HCT116 (cell line): ENCODE data around the gene ELMOD3. TPM values are rescaled to one million over a fixed set of nuclear protein-coding genes. Genes with fewer than 3 reads are reported as not detected.

Experiments
- ATAC-seq: fragments of 200-7000 bp; cut with Tn5 transposase; 2 replicates; pipeline ENCODE4 v1.9.1; 2020; ENCODE audit warnings: mild to moderate bottlenecking, moderate library complexity
- BruUV-seq: library from RNA; stranded (reverse); fragments of 400-500 nt; replicated peaks from 2 replicates; lab custom pipeline; 2021; lab: Mats Ljungman, UMichigan
- CTCF ChIA-PET: fragments of 300-600 bp; sonication (Branson Sonifier 250); formaldehyde crosslinking; loops from one replicate; lab custom pipeline; 2021; ENCODE audit warnings: antibody characterized with exemption; lab: Charles Lee
- POLR2A ChIA-PET: fragments of 300-600, 350-600 bp; sonication (Branson Sonifier 250); formaldehyde crosslinking; loops from one replicate; lab custom pipeline; 2021; ENCODE audit warnings: antibody characterized with exemption; lab: Charles Lee
- RAD21 ChIA-PET, 2 experiments: fragments of 300-600 bp; sonication (Branson Sonifier 250); formaldehyde crosslinking; loops; one replicate each; lab custom pipeline; 2023; ENCODE audit warnings: low total read pairs in 2 of 2; ENCODE audit not compliant: uncharacterized antibody in 2 of 2, unreplicated experiment in 2 of 2, low non-redundant PET in 1 of 2; lab: Charles Lee
- DNase-seq: peaks from one replicate; pipeline ENCODE4 v3.0.0-alpha.2; 2010; ENCODE audit warnings: low read depth, low spot score
- H2AFZ ChIP-seq: fragments of 200-600 bp; shearing (Covaris generic), sonication (generic); 2 replicates; pipeline ENCODE4 v1.6.1; 2017; ENCODE audit warnings: low read depth, mixed run types, mixed read lengths, antibody characterized with exemption, low read length; ENCODE audit not compliant: poor library complexity, severe bottlenecking
- H3K27ac ChIP-seq: 2 replicates; pipeline ENCODE4 v1.5.1; 2012; ENCODE audit warnings: low read depth, low read length
- H3K27me3 ChIP-seq: fragments of 200-600 bp; sonication (generic); 2 replicates; pipeline ENCODE4 v1.6.1; 2016; ENCODE audit warnings: mixed run types, low read length, mixed read lengths; ENCODE audit not compliant: insufficient read depth
- H3K36me3 ChIP-seq, 2 experiments: fragments of 200-500 bp in 1 of 2; fragments of 200-600 bp in 1 of 2; sonication (Bioruptor generic) in 1 of 2; sonication (generic) in 1 of 2; 2 replicates each; pipeline versions ENCODE4 v1.5.1 to v1.6.1; 2014 to 2016; ENCODE audit warnings: low read length in 2 of 2, inconsistent platforms in 1 of 2, mixed read lengths in 1 of 2, mixed run types in 1 of 2; ENCODE audit not compliant: insufficient read depth in 2 of 2, control insufficient read depth in 1 of 2
- H3K4me1 ChIP-seq, 2 experiments: fragments of 200-600 bp in 1 of 2; sonication (generic) in 1 of 2; 2 replicates each; pipeline versions ENCODE4 v1.5.1 to v1.6.1; 2012 to 2017; ENCODE audit warnings: low read length in 2 of 2, inconsistent platforms in 1 of 2, mild to moderate bottlenecking in 1 of 2, mixed read lengths in 1 of 2, mixed run types in 1 of 2, moderate library complexity in 1 of 2; ENCODE audit not compliant: insufficient read depth in 2 of 2, control insufficient read depth in 1 of 2
- H3K4me2 ChIP-seq: fragments of 200-600 bp; sonication (generic); 2 replicates; pipeline ENCODE4 v1.6.1; 2017; ENCODE audit warnings: mixed run types, low read length, mixed read lengths
- H3K4me3 ChIP-seq, 2 experiments: fragments of 200-600 bp in 1 of 2; sonication (generic) in 1 of 2; replicated peaks in 1 of 2; 2 replicates each; pipeline ENCODE4 v1.5.1; 2011 to 2016; ENCODE audit warnings: low read length in 2 of 2, control low read depth in 1 of 2, low read depth in 1 of 2, mild to moderate bottlenecking in 1 of 2, mixed read lengths in 1 of 2, mixed run types in 1 of 2
- H3K79me2 ChIP-seq: fragments of 200-600 bp; sonication (generic); 2 replicates; pipeline ENCODE4 v1.6.1; 2017; ENCODE audit warnings: mild to moderate bottlenecking, mixed run types, low read length, moderate library complexity, mixed read lengths; ENCODE audit not compliant: insufficient read depth
- H3K9ac ChIP-seq: fragments of 200-600 bp; sonication (generic); 2 replicates; pipeline ENCODE4 v1.6.1; 2016; ENCODE audit warnings: low read length, mixed read lengths
- H3K9me2 ChIP-seq: fragments of 200-600 bp; sonication (generic), shearing (Covaris generic); 2 replicates; pipeline ENCODE4 v1.6.1; 2017; ENCODE audit warnings: mixed run types, mild to moderate bottlenecking, moderate library complexity; ENCODE audit not compliant: insufficient read depth
- H3K9me3 ChIP-seq, 2 experiments: fragments of 200-500 bp in 1 of 2; fragments of 200-600 bp in 1 of 2; sonication (Bioruptor generic) in 1 of 2; sonication (generic) in 1 of 2; 2 replicates each; pipeline ENCODE4 v1.6.1; 2014 to 2017; ENCODE audit warnings: low read length in 2 of 2, mixed read lengths in 2 of 2, inconsistent platforms in 1 of 2, low read depth in 1 of 2, mild to moderate bottlenecking in 1 of 2, mixed run types in 1 of 2, moderate library complexity in 1 of 2; ENCODE audit not compliant: control insufficient read depth in 1 of 2, insufficient read depth in 1 of 2
- H4K20me1 ChIP-seq: fragments of 200-600 bp; sonication (generic), shearing (Covaris generic); 2 replicates; pipeline ENCODE4 v1.6.1; 2017; ENCODE audit warnings: mixed run types, mild to moderate bottlenecking, moderate library complexity; ENCODE audit not compliant: insufficient read depth
- CBX3 ChIP-seq: IDR thresholded peaks from 2 replicates; pipeline ENCODE4 v1.6.1; 2012; ENCODE audit warnings: low read depth
- CEBPB ChIP-seq: IDR thresholded peaks from 2 replicates; pipeline ENCODE4 v1.6.1; 2012; ENCODE audit warnings: low read depth
- CTCF ChIP-seq, 3 experiments: fragments of 200-600 bp in 1 of 3; sonication (generic) in 1 of 3; IDR thresholded peaks in 2 of 3; conservative IDR thresholded peaks in 1 of 3; 2 replicates each; pipeline ENCODE4 v1.5.1; 2012 to 2017; ENCODE audit warnings: low read depth in 2 of 3, low read length in 2 of 3, antibody characterized with exemption in 1 of 3, borderline replicate concordance in 1 of 3, control low read depth in 1 of 3, mild to moderate bottlenecking in 1 of 3, mixed read lengths in 1 of 3, mixed run types in 1 of 3, moderate library complexity in 1 of 3; ENCODE audit not compliant: insufficient read depth in 1 of 3
- EGR1 ChIP-seq: IDR thresholded peaks from 2 replicates; pipeline ENCODE4 v1.6.1; 2012; ENCODE audit warnings: low read depth
- EZH2 ChIP-seq: fragments of 200-600 bp; sonication (generic); IDR thresholded peaks from 2 replicates; pipeline ENCODE4 v1.6.1; 2017; ENCODE audit warnings: antibody characterized with exemption, mixed run types
- FOSL1 ChIP-seq: IDR thresholded peaks from 2 replicates; pipeline ENCODE4 v1.6.1; 2012; ENCODE audit warnings: low read depth
- JUND ChIP-seq: IDR thresholded peaks from 2 replicates; pipeline ENCODE4 v1.6.1; 2012
- MAX ChIP-seq: IDR thresholded peaks from 2 replicates; pipeline ENCODE4 v1.6.1; 2012
- POLR2AphosphoS5 ChIP-seq: IDR thresholded peaks from 2 replicates; pipeline ENCODE4 v1.6.1; 2011; ENCODE audit warnings: mild to moderate bottlenecking, low read depth, low read length, moderate library complexity
- SIN3A ChIP-seq: IDR thresholded peaks from 2 replicates; pipeline ENCODE4 v1.6.1; 2012; ENCODE audit warnings: low read depth
- SP1 ChIP-seq: IDR thresholded peaks from 2 replicates; pipeline ENCODE4 v1.6.1; 2012; ENCODE audit warnings: low read depth
- SRF ChIP-seq: IDR thresholded peaks from 2 replicates; pipeline ENCODE4 v1.6.1; 2012; ENCODE audit warnings: low read depth
- TCF7L2 ChIP-seq: IDR thresholded peaks from 2 replicates; pipeline ENCODE4 v1.7.0; 2011; ENCODE audit warnings: borderline replicate concordance, inconsistent platforms; ENCODE audit not compliant: insufficient read depth, insufficient read length; ENCODE audit errors: extremely low read depth
- YY1 ChIP-seq: IDR thresholded peaks from 2 replicates; pipeline ENCODE4 v1.6.1; 2011; ENCODE audit warnings: low read length, low read depth, moderate library complexity, mild to moderate bottlenecking; ENCODE audit not compliant: insufficient replicate concordance; ENCODE audit errors: extremely low read depth
- ZBTB33 ChIP-seq: IDR thresholded peaks from 2 replicates; pipeline ENCODE4 v1.6.1; 2011; ENCODE audit warnings: mild to moderate bottlenecking, low read length, moderate library complexity; ENCODE audit not compliant: insufficient replicate concordance; ENCODE audit errors: extremely low read depth
- ZFX ChIP-seq: fragments of 450-650 bp; IDR thresholded peaks from 2 replicates; pipeline ENCODE4 v1.6.1; 2017
- ZNF274 ChIP-seq: fragments of 200-500 bp; sonication (Bioruptor generic); IDR thresholded peaks from 2 replicates; pipeline ENCODE4 v1.6.1; 2014; ENCODE audit warnings: mild to moderate bottlenecking, low read depth, low read length, inconsistent platforms
- intact Hi-C: fragments of 100-400 bp; cut with micrococcal nuclease; formaldehyde crosslinking; loops from 2 replicates; pipeline ENCODE4 v1.10.0; 2022
- total RNA-seq: library from RNA; stranded (reverse); gene quantifications from one replicate; pipeline ENCODE4 v1.2.1, GENCODE V29; 2021; ENCODE audit not compliant: unreplicated experiment
- TF ChIP-seq, protein P1 (sequence below): IDR thresholded peaks from 2 replicates; pipeline ENCODE4 v1.6.1; 2012; ENCODE audit warnings: low read depth
- TF ChIP-seq, protein P2 (sequence below): IDR thresholded peaks from 2 replicates; pipeline ENCODE4 v1.6.1; 2012

ELMOD3 gene
- total RNA-seq, 1 experiment from 2014 or later, result 9.2 TPM

- ATAC-seq, result no peak
- no peak overlapping the region for H3K27ac ChIP-seq
- TF ChIP-seq JUND, result no peak
- TF ChIP-seq SIN3A, result no peak
- TF ChIP-seq TCF7L2, result no peak
- TF ChIP-seq POLR2AphosphoS5, result no peak
- TF ChIP-seq SP1, result no peak
- TF ChIP-seq ZBTB33, result no peak
- TF ChIP-seq, protein P1, sequence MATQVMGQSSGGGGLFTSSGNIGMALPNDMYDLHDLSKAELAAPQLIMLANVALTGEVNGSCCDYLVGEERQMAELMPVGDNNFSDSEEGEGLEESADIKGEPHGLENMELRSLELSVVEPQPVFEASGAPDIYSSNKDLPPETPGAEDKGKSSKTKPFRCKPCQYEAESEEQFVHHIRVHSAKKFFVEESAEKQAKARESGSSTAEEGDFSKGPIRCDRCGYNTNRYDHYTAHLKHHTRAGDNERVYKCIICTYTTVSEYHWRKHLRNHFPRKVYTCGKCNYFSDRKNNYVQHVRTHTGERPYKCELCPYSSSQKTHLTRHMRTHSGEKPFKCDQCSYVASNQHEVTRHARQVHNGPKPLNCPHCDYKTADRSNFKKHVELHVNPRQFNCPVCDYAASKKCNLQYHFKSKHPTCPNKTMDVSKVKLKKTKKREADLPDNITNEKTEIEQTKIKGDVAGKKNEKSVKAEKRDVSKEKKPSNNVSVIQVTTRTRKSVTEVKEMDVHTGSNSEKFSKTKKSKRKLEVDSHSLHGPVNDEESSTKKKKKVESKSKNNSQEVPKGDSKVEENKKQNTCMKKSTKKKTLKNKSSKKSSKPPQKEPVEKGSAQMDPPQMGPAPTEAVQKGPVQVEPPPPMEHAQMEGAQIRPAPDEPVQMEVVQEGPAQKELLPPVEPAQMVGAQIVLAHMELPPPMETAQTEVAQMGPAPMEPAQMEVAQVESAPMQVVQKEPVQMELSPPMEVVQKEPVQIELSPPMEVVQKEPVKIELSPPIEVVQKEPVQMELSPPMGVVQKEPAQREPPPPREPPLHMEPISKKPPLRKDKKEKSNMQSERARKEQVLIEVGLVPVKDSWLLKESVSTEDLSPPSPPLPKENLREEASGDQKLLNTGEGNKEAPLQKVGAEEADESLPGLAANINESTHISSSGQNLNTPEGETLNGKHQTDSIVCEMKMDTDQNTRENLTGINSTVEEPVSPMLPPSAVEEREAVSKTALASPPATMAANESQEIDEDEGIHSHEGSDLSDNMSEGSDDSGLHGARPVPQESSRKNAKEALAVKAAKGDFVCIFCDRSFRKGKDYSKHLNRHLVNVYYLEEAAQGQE, result no peak
- no peak for TF ChIP-seq SRF
- TF ChIP-seq ZFX, result no peak
- no peak for TF ChIP-seq YY1
- no peak for TF ChIP-seq MAX
- no peak for TF ChIP-seq CBX3
- no peak for TF ChIP-seq EZH2
- TF ChIP-seq CEBPB, result no peak
- no peak for TF ChIP-seq ZNF274
- no peak for TF ChIP-seq CTCF (IDR thresholded peaks at IDR 0.05 in 2 of 3, conservative IDR thresholded peaks at IDR 0.05 in 1 of 3; ENCODE audit: borderline replicate concordance in 1 of 3, insufficient read depth in 1 of 3, low read depth in 2 of 3, low read length in 2 of 3)
- no peak for TF ChIP-seq EGR1
- TF ChIP-seq, protein P2, sequence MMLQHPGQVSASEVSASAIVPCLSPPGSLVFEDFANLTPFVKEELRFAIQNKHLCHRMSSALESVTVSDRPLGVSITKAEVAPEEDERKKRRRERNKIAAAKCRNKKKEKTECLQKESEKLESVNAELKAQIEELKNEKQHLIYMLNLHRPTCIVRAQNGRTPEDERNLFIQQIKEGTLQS, result no peak
- no peak for TF ChIP-seq FOSL1
- no peaks in the 10 kb centered on the region for H3K9me3 ChIP-seq
- H3K4me3 ChIP-seq, result no peak overlapping the region
- H3K9me2 ChIP-seq, result no peaks in the 10 kb centered on the region
- H4K20me1 ChIP-seq, result no peaks in the 10 kb centered on the region
- H3K9ac ChIP-seq, result no peak overlapping the region
- no TSS peak for BruUV-seq
- H3K27me3 ChIP-seq, result no peaks in the 10 kb centered on the region
- H3K4me2 ChIP-seq, result no peak overlapping the region
- H3K4me1 ChIP-seq, result no peaks in the 10 kb centered on the region
- POLR2A ChIA-PET, result no interaction called here
- no peak overlapping the region for H2AFZ ChIP-seq
- CTCF ChIA-PET, result no interaction called here
- intact Hi-C loops, result no loop called here
- no peak for DNase-seq
- peaks cover 8 to 24% of the 10 kb centered on the region in 2 experiments; a peak in 3 of 4 replicates for H3K36me3 ChIP-seq
- RAD21 ChIA-PET, result no interaction called here
- no peaks in the 10 kb centered on the region for H3K79me2 ChIP-seq
Observed at GRCh38 chr2:85344356-85344954, 10.1 kb upstream of the ELMOD3 start.
